ENCODE measurements around the gene GSTK1. TPM values are rescaled to one million over a fixed set of nuclear protein-coding genes. Genes with fewer than 3 reads are reported as not detected.

GSTK1 gene
- total and polyA plus RNA-seq, 3 experiments from 2014 or later: 147 to 532 (median 151) TPM

GRCh38 chr7:143296686-143297085 is 33.4 kb downstream of the GSTK1 start:
- no peak overlapping the region for H3K4me3 ChIP-seq (ENCODE audit: low read length)

DNA sequence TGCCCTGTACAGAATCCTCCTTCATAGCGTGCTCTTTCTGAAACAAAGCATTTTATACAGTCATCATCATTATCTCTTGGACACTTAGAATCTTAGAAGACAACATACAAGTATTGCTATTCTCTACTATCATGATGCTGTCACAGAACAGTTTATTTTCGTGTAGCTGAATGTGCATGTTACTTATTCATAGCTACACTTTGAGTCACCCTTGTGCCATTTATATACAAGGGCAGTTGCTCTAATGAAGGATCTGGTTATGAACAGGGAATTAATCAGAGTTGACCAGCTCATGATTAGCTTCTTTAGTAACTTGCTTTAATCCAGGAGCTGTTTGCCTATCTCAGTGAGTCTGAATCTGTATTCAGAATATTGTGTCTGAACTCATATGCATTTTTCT is 36.1 kb downstream of the GSTK1 start:
- H3K4me1 ChIP-seq (ENCODE audit: insufficient read depth, low read length): peaks cover 24% of the 10 kb centered on the region
- Mint-ChIP-seq H3K27me3 (no peaks in the 10 kb centered on the region), H3K36me3 (peaks cover 31 to 91% (median 35%) of the 10 kb centered on the region in 3 donors), H3K9me3 (no peaks in the 10 kb centered on the region), H3K4me1 (peaks cover 37 to 55% (median 47%) of the 10 kb centered on the region in 3 donors), H3K27ac (peak overlapping the region in 4 of 8 donors; percentile 7 to 77 (median 46)), H3K4me3 (no peak overlapping the region)
- no peaks in the 10 kb centered on the region for H3K27me3 ChIP-seq (ENCODE audit: insufficient read depth, low read length, poor library complexity, severe bottlenecking)
- CTCF ChIA-PET: interaction anchor here (0.8 to 8.0 kb wide), 39 partner anchors 9 to 141 kb away, joined by 3 to 103 read pairs (median 6); partner anchors contain the start of genes CASP2, EPHA1, GSTK1 and TAS2R40
- POLR2A ChIA-PET: interaction anchor here (0.7 to 2.1 kb wide), 3 partner anchors 12 to 485 kb away, joined by 3 to 7 read pairs (median 5); no protein-coding TSS in a partner anchor
- peaks cover 79% of the 10 kb centered on the region for H3K36me3 ChIP-seq (ENCODE audit: insufficient read depth, low read length)
- no peak overlapping the region for H3K27ac ChIP-seq (ENCODE audit: low read depth, low read length)
- no peak for DNase-seq
- H3K9me3 ChIP-seq (ENCODE audit: low read length): no peaks in the 10 kb centered on the region
- no peak overlapping the region for H3K4me3 ChIP-seq (ENCODE audit: low read length)

More at GRCh38 chr7:143296686-143297085, 33.4 kb downstream of the GSTK1 start:
- peaks cover 24% of the 10 kb centered on the region for H3K4me1 ChIP-seq (ENCODE audit: insufficient read depth, low read length)
- no peaks in the 10 kb centered on the region for H3K9me3 Mint-ChIP-seq
- H3K27me3 Mint-ChIP-seq: no peaks in the 10 kb centered on the region
- POLR2A ChIA-PET: interaction anchor here (0.8 kb wide), 1 partner anchor 47 kb away, joined by 6 read pairs; no protein-coding TSS in a partner anchor
- H3K4me1 Mint-ChIP-seq: peaks cover 45 to 65% (median 63%) of the 10 kb centered on the region in 3 donors
- no peaks in the 10 kb centered on the region for H3K27me3 ChIP-seq (ENCODE audit: insufficient read depth, low read length, poor library complexity, severe bottlenecking)
- DNase-seq: no peak
- no peaks in the 10 kb centered on the region for H3K9me3 ChIP-seq (ENCODE audit: low read length)
- CTCF ChIA-PET: interaction anchor here (1.1 to 8.0 kb wide), 10 partner anchors 12 to 120 kb away, joined by 3 to 103 read pairs (median 4); no protein-coding TSS in a partner anchor
- H3K36me3 ChIP-seq (ENCODE audit: insufficient read depth, low read length): peaks cover 80% of the 10 kb centered on the region
- H3K36me3 Mint-ChIP-seq: peaks cover 38 to 92% (median 38%) of the 10 kb centered on the region in 3 donors
- peak overlapping the region in 2 of 8 donors; percentile 13 to 37 for H3K27ac Mint-ChIP-seq
- no peak overlapping the region for H3K4me3 Mint-ChIP-seq
- H3K27ac ChIP-seq (ENCODE audit: low read depth, low read length): peak overlapping the region; percentile 20

- no peaks in the 10 kb centered on the region for H3K9me3 Mint-ChIP-seq
- Histone ChIP-seq H3K36me3 (ENCODE audit: insufficient read depth, low read length) (peaks cover 79% of the 10 kb centered on the region), H3K4me3 (ENCODE audit: low read length) (no peak overlapping the region), H3K9me3 (ENCODE audit: low read length) (no peaks in the 10 kb centered on the region), H3K27me3 (ENCODE audit: insufficient read depth, low read length, poor library complexity, severe bottlenecking) (no peaks in the 10 kb centered on the region), H3K4me1 (ENCODE audit: insufficient read depth, low read length) (peaks cover 24% of the 10 kb centered on the region), H3K27ac (ENCODE audit: low read depth, low read length) (no peak overlapping the region)
- H3K4me3 Mint-ChIP-seq: no peak overlapping the region
- CTCF ChIA-PET: interaction anchor here (0.6 to 8.0 kb wide), 43 partner anchors 9 to 141 kb away, joined by 3 to 103 read pairs (median 5); partner anchors contain the start of genes CASP2, EPHA1, GSTK1 and TAS2R40
- POLR2A ChIA-PET: interaction anchor here (1.4 to 2.1 kb wide), 2 partner anchors 11 to 60 kb away, joined by 5 to 7 read pairs; no protein-coding TSS in a partner anchor
- H3K36me3 Mint-ChIP-seq: peaks cover 28 to 91% (median 32%) of the 10 kb centered on the region in 3 donors
- H3K27me3 Mint-ChIP-seq: no peaks in the 10 kb centered on the region
- DNase-seq: peak; percentile 29 to 75 (median 49)
- peak overlapping the region in 3 of 8 donors; percentile 7 to 54 (median 38) for H3K27ac Mint-ChIP-seq
- H3K4me1 Mint-ChIP-seq: peaks cover 32 to 52% (median 42%) of the 10 kb centered on the region in 3 donors
These were observed 36.6 kb downstream of the GSTK1 start for GRCh38 chr7:143299840-143300239.

GRCh38 chr7:143300959-143301935 is 38.0 kb downstream of the GSTK1 start:
- Histone ChIP-seq H3K27me3 (ENCODE audit: insufficient read depth, low read length, poor library complexity, severe bottlenecking) (no peaks in the 10 kb centered on the region), H3K9me3 (ENCODE audit: low read length) (no peaks in the 10 kb centered on the region), H3K4me3 (ENCODE audit: low read length) (no peak overlapping the region), H3K27ac (ENCODE audit: low read depth, low read length) (no peak overlapping the region), H3K4me1 (ENCODE audit: insufficient read depth, low read length) (peaks cover 14% of the 10 kb centered on the region), H3K36me3 (ENCODE audit: insufficient read depth, low read length) (peaks cover 79% of the 10 kb centered on the region)
- ChIA-PET POLR2A (interaction anchor here (0.6 to 2.1 kb wide), 2 partner anchors 61 to 62 kb away, joined by 3 to 7 read pairs; no protein-coding TSS in a partner anchor), CTCF (interaction anchor here (0.7 to 8.0 kb wide), 11 partner anchors 8 to 121 kb away, joined by 3 to 103 read pairs (median 5); partner anchors contain the start of genes CASP2 and EPHA1)
- peaks cover 25 to 89% (median 35%) of the 10 kb centered on the region in 3 donors for H3K36me3 Mint-ChIP-seq
- no peak overlapping the region for H3K4me3 Mint-ChIP-seq
- peaks cover 30 to 50% (median 39%) of the 10 kb centered on the region in 3 donors for H3K4me1 Mint-ChIP-seq
- H3K27me3 Mint-ChIP-seq: no peaks in the 10 kb centered on the region
- H3K9me3 Mint-ChIP-seq: no peaks in the 10 kb centered on the region
- DNase-seq: no peak
- H3K27ac Mint-ChIP-seq: peak overlapping the region in 2 of 8 donors; percentile 18 to 50

- Histone ChIP-seq H3K36me3 (ENCODE audit: insufficient read depth, low read length) (peaks cover 75% of the 10 kb centered on the region), H3K27ac (ENCODE audit: low read depth, low read length) (no peak overlapping the region), H3K4me3 (ENCODE audit: low read length) (no peak overlapping the region), H3K9me3 (ENCODE audit: low read length) (no peaks in the 10 kb centered on the region), H3K4me1 (ENCODE audit: insufficient read depth, low read length) (peaks cover 6% of the 10 kb centered on the region), H3K27me3 (ENCODE audit: insufficient read depth, low read length, poor library complexity, severe bottlenecking) (no peaks in the 10 kb centered on the region)
- ChIA-PET POLR2A (no interaction called here), CTCF (interaction anchor here (4.4 kb wide), 1 partner anchor 63 kb away, joined by 47 read pairs; no protein-coding TSS in a partner anchor)
- Mint-ChIP-seq H3K4me3 (no peak overlapping the region), H3K9me3 (no peaks in the 10 kb centered on the region), H3K27ac (peak overlapping the region in 1 of 8 donors; percentile 21), H3K4me1 (peaks cover 27 to 54% (median 37%) of the 10 kb centered on the region in 3 donors), H3K36me3 (peaks cover 35 to 88% (median 47%) of the 10 kb centered on the region in 3 donors), H3K27me3 (no peaks in the 10 kb centered on the region)
- DNase-seq: no peak
These were observed 40.5 kb downstream of the GSTK1 start for GRCh38 chr7:143303733-143304132.

DNA sequence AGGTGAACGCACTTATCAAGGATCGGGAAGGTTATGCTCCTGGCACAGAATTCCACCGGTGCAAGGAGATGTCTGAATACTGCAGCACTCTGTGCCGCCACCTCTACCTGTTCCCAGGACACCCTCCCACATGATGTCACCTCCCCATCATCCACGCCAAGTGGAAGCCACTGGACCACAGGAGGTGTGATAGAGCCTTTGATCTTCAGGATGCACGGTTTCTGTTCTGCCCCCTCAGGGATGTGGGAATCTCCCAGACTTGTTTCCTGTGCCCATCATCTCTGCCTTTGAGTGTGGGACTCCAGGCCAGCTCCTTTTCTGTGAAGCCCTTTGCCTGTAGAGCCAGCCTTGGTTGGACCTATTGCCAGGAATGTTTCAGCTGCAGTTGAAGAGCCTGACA is 41.7 kb downstream of the GSTK1 start:
- Histone ChIP-seq H3K27me3 (ENCODE audit: insufficient read depth, low read length, poor library complexity, severe bottlenecking) (no peaks in the 10 kb centered on the region), H3K9me3 (ENCODE audit: low read length) (no peaks in the 10 kb centered on the region), H3K36me3 (ENCODE audit: insufficient read depth, low read length) (peaks cover 64% of the 10 kb centered on the region), H3K4me1 (ENCODE audit: insufficient read depth, low read length) (peaks cover under 1% of the 10 kb centered on the region), H3K27ac (ENCODE audit: low read depth, low read length) (no peak overlapping the region), H3K4me3 (ENCODE audit: low read length) (no peak overlapping the region)
- H3K9me3 Mint-ChIP-seq: no peaks in the 10 kb centered on the region
- ChIA-PET CTCF (interaction anchor here (1.0 to 4.4 kb wide), 9 partner anchors 17 to 76 kb away, joined by 3 to 47 read pairs (median 5); partner anchors contain the start of gene CASP2), POLR2A (no interaction called here)
- H3K36me3 Mint-ChIP-seq: peaks cover 31 to 80% (median 44%) of the 10 kb centered on the region in 3 donors
- H3K4me1 Mint-ChIP-seq: peaks cover 22 to 50% (median 33%) of the 10 kb centered on the region in 3 donors
- H3K4me3 Mint-ChIP-seq: no peak overlapping the region
- DNase-seq: no peak
- H3K27me3 Mint-ChIP-seq: no peaks in the 10 kb centered on the region
- peak overlapping the region in 3 of 8 donors; percentile 57 to 87 (median 84) for H3K27ac Mint-ChIP-seq

DNA sequence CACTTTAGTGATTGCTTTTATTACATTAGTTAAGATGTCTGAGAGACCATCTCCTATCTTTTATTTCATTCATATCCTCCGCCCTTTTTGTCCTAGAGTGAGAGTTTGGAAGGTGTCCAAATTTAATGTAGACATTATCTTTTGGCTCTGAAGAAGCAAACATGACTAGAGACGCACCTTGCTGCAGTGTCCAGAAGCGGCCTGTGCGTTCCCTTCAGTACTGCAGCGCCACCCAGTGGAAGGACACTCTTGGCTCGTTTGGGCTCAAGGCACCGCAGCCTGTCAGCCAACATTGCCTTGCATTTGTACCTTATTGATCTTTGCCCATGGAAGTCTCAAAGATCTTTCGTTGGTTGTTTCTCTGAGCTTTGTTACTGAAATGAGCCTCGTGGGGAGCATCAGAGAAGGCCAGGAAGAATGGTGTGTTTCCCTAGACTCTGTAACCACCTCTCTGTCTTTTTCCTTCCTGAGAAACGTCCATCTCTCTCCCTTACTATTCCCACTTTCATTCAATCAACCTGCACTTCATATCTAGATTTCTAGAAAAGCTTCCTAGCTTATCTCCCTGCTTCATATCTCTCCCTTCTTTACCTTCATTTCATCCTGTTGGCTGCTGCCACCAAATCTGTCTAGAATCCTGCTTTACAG is 42.3 kb downstream of the GSTK1 start:
- CTCF ChIA-PET: interaction anchor here (0.8 to 4.4 kb wide), 13 partner anchors 10 to 250 kb away, joined by 3 to 47 read pairs (median 4); partner anchors contain the start of gene CASP2
- H3K4me1 ChIP-seq (ENCODE audit: insufficient read depth, low read length): peaks cover 6% of the 10 kb centered on the region
- no peaks in the 10 kb centered on the region for H3K27me3 Mint-ChIP-seq
- peaks cover 26 to 74% (median 42%) of the 10 kb centered on the region in 3 donors for H3K36me3 Mint-ChIP-seq
- POLR2A ChIA-PET: no interaction called here
- H3K27ac ChIP-seq (ENCODE audit: low read depth, low read length): no peak overlapping the region
- H3K27ac Mint-ChIP-seq: peak overlapping the region in 6 of 8 donors; percentile 1 to 84 (median 38)
- peak overlapping the region in 1 of 7 donors; percentile 6 for H3K4me3 Mint-ChIP-seq
- H3K36me3 ChIP-seq (ENCODE audit: insufficient read depth, low read length): peaks cover 58% of the 10 kb centered on the region
- peak; percentile 40 to 73 (median 44) for DNase-seq
- H3K4me3 ChIP-seq (ENCODE audit: low read length): no peak overlapping the region
- H3K9me3 ChIP-seq (ENCODE audit: low read length): no peaks in the 10 kb centered on the region
- peaks cover 25 to 50% (median 33%) of the 10 kb centered on the region in 3 donors for H3K4me1 Mint-ChIP-seq
- peaks cover 0 to 3% (median 0%) of the 10 kb centered on the region in 5 donors for H3K9me3 Mint-ChIP-seq
- H3K27me3 ChIP-seq (ENCODE audit: insufficient read depth, low read length, poor library complexity, severe bottlenecking): no peaks in the 10 kb centered on the region

Measured in CD8-positive, alpha-beta memory T cell (primary cell).